GM13976 (cell line): ENCODE measurements around the gene LCMT1.
A peak's percentile ranks its signal among the peaks of the same experiment; 100 is the strongest.

Experiments used
- DNase-seq: peaks from one replicate; pipeline ENCODE4 v3.0.0; 2012; ENCODE audit warnings: low spot score
- in situ Hi-C: fragments of 300-500 bp; cut with MboI; formaldehyde crosslinking; loops from one replicate; pipeline ENCODE4 v1.12.0; 2022; ENCODE audit warnings: low sequenced_read_pairs, mixed read lengths, inconsistent platforms; ENCODE audit not compliant: unreplicated experiment
- TF ChIP-seq, protein P1 (sequence below): IDR thresholded peaks from 2 replicates; pipeline ENCODE4 v1.5.1; 2012; ENCODE audit warnings: borderline replicate concordance, mild to moderate bottlenecking; ENCODE audit not compliant: insufficient read depth; ENCODE audit errors: extremely low read depth, missing control alignments, control extremely low read depth

LCMT1 gene

DNA sequence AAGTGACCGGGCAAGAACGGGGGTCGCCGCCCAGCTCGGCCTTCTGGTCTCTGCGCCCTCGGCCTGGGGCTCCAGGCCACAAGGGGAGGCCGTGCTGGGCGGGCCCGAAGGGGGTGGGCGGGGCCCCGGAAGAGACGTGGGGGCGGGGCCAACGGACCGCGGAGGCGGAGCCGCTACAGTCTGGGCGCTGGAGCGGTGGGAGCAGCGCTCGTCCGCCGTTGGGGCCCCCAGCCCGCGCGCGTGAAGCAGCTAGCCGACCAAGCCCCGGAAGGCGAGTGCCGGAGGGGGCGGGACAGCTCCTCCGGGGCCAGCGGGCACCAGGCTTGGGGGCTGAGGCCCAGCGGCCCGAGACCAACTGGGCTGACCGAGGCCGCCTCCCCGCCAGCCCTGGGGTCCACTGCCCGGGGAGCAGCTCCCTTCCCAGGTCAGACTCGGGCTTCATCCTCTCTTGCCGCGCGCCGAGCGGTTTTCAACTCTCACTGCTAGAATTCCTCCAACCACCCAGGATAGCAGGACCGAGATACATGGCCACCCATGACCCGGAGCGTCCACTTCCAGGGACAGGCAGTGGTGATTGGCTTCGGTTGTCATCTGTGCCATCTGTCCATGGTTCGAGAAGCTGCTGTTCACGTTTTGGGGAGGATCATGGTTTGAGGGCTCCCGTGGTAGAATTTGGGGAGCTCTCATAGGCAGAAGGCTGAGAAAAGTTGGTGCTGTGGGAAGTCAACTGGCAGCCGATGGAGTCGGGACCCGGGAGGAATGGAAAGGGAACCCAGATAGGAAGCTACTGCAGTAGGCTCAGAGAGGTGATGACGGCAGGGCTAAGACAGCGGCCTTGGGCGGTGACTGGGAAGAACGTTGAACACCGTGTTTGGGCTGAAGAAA is 44.6 kb upstream of the LCMT1 start:
- in situ Hi-C loops, result loop anchor here (10.0 kb wide), 1 partner anchor 158 kb away; no protein-coding TSS in a partner anchor
- DNase-seq, result peak; percentile 98
- TF ChIP-seq, protein P1, sequence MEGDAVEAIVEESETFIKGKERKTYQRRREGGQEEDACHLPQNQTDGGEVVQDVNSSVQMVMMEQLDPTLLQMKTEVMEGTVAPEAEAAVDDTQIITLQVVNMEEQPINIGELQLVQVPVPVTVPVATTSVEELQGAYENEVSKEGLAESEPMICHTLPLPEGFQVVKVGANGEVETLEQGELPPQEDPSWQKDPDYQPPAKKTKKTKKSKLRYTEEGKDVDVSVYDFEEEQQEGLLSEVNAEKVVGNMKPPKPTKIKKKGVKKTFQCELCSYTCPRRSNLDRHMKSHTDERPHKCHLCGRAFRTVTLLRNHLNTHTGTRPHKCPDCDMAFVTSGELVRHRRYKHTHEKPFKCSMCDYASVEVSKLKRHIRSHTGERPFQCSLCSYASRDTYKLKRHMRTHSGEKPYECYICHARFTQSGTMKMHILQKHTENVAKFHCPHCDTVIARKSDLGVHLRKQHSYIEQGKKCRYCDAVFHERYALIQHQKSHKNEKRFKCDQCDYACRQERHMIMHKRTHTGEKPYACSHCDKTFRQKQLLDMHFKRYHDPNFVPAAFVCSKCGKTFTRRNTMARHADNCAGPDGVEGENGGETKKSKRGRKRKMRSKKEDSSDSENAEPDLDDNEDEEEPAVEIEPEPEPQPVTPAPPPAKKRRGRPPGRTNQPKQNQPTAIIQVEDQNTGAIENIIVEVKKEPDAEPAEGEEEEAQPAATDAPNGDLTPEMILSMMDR, result no peak

DNA sequence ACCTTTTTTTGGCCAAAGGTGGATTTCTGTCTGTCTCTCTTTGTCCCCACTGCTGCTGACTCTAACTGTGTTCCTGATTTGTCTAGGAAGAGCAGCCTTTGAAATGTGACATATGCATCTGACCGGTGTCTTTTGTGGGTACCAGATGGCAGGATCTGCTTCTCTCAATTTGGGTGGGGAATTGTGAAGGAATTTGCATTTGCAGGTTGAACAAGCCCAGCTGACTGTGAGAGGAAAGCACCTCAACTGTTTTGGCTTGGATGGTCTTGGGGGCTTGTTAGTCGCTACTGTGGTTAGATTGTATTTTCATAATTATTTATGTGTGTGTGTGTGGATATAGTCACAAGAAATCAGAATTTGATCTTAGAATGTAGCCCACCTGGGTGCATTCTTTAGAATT is 37.7 kb upstream of the LCMT1 start:
- in situ Hi-C loops, result no loop called here
- DNase-seq, result no peak
- TF ChIP-seq, protein P1, result no peak

DNA sequence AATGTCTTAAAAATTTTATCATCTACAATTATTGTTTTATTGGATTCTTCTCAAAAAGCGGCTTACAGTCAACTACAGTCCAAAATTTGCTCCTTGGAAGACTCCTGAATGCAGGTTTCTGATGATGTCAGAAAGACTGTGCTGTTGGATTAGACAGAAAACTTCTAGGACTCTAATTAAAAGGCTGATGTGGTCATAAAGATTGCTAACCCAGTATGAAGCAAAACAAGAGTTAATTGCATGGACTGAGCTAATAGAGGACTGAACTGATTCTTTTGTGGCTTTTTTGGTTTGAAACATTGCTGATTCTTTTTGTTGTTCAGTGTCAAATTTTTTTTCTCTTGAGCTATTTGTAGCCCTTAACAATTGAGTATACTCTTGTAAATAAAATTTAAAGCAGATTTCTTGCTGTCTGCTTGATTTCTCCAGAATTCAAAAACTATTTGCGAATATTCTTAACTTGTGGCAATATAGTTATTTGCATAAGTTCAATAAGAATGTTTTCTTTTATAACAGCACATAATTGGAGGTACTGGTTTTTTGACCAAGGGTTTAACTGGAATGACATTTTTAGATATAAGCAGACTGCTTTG is 33.1 kb upstream of the LCMT1 start:
- DNase-seq, result no peak
- in situ Hi-C loops, result no loop called here
- TF ChIP-seq, protein P1, result no peak

DNA sequence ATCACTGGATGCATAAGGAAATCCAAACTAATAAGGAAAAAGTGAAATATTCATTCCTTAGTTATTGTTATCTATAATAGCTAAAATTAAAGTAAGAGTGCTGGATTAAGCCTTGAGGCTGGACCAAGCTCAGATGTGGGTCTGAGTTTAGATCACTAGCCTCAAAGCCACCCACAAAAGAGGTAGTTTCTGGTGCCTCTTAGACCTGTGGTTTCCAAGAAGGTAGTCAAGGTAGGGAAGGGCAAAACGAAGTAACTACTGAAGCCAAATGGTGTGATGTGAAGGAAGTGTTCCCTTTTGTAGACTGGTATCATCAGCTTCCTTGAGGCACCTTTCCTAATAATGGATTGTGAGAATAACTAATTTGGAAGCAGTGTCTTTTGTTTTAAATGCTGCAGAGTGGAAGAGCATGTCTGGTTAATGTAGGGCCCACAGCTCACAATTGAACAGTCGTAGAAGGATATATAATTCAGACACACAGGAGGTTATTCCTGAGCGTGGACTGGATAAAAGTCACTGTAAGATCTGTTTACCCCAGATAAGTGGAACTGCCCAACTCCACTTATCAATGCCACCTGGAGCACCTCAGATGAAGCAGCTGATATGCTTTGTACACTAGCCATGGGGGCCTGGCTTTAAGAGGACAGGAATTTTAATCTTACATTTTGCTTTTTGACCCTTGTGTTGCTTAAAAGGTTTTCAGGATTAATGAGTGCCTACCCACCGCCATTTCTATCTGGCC is 31.7 kb upstream of the LCMT1 start:
- in situ Hi-C loops, result no loop called here

DNA sequence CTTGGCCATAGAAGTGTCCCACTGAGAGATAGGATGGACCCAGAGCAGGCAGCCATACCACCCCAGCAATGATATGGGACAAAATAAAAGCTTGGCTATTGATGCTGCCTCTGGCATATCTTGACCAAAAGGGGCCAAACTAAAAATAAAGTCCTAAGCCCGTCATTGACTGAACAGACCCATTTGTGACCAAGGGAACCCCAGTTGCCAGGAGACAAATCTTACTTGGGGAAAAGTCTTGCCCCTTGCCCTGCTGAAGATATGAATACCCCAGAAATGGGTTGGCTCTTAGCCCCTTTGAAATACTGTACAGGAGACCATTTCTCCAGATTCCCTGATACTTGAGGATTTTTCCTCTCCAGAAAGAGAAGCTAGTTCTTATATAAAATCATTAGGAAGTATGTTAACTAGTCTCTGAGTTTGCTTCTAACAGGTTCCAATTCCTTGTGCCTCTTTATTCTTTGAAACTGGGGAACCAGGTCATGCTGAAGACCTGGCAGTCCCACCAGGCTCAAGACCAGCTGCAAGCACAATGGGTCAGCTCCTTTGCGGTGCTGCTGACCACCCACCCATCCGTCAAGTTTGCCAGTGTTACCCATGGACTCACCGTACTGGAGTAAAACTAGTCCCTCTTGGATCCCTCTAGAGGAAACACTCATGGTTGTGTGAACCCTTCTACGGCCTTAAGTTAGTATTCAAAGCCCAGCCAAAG is 31.0 kb upstream of the LCMT1 start:
- no peak for DNase-seq
- in situ Hi-C loops, result no loop called here
- TF ChIP-seq, protein P1, result no peak

More for the DNA sequence above, 31.7 kb upstream of the LCMT1 start:
- no peak for DNase-seq
- TF ChIP-seq, protein P1, result no peak

DNA sequence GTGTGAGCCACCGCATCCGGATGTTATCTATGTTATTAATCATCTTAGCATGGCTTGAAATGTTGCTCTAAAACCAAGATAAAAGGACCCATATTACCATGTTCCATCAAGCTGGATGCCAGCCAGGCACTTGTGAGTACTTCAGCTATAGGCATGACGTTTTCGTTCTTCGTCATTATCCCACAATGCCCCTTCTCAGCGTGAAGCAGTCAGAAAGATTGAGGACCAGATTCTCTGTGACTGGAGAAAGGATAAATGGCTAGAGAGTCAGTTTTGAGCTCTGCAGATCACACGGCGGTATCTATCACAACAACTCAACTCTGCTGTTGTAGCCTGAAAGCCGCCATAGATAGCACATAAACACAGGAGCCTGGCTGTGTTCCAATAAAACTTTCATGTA is 29.8 kb upstream of the LCMT1 start:
- TF ChIP-seq, protein P1, result no peak
- DNase-seq, result no peak
- in situ Hi-C loops, result no loop called here
